Left renal pelvis (tissue), 4 donors: ENCODE measurements around the gene SNX25. TPM values are rescaled to one million over a fixed set of nuclear protein-coding genes. Genes with fewer than 3 reads are reported as not detected.

Source experiments
- DNase-seq, 4 donors: peaks; one replicate each; pipeline ENCODE4 v3.0.0-alpha.2; 2013; ENCODE audit warnings: low read depth in 4 of 4, low spot score in 3 of 4
- polyA plus RNA-seq, 4 donors: library from polyadenylated mRNA; unstranded; fragments of 120-200 nt; gene quantifications; one replicate each; pipeline ENCODE4 v1.2.1, GENCODE V29; 2013; ENCODE audit not compliant: insufficient read length in 4 of 4

SNX25 gene
- polyA plus RNA-seq, 4 donors, result 15.4 to 25.5 (median 24.3) TPM

GRCh38 chr4:185363251-185363650 lies 153.9 kb downstream of the SNX25 start:
- DNase-seq, result no peak

DNA sequence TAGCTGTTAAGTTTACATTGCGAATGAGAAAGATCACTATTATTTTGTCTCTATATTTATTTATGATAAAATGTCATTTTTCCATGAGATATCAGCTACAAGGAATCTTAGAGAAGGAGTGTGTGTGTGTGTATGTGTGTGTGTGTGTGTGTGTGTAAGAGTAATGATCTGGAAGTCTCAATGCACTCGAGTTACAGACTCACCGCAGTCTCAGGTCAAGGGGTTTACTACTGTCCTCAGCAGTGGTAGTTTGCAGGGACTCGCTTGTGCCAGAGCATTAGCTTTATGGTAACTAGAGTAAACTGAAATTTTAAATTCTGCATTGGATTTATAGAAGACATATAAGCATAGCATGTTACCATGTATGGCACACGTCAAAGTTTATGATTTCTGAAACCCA lies 155.5 kb downstream of the SNX25 start:
- peak in 2 of 4 donors; percentile 36 to 42 for DNase-seq

GRCh38 chr4:185369731-185370130 lies 160.3 kb downstream of the SNX25 start:
- DNase-seq, result no peak

- no peak for DNase-seq
These were observed 161.0 kb downstream of the SNX25 start for GRCh38 chr4:185370268-185370949.

- DNase-seq, result no peak
These were observed 162.3 kb downstream of the SNX25 start for GRCh38 chr4:185371702-185372101.

DNA sequence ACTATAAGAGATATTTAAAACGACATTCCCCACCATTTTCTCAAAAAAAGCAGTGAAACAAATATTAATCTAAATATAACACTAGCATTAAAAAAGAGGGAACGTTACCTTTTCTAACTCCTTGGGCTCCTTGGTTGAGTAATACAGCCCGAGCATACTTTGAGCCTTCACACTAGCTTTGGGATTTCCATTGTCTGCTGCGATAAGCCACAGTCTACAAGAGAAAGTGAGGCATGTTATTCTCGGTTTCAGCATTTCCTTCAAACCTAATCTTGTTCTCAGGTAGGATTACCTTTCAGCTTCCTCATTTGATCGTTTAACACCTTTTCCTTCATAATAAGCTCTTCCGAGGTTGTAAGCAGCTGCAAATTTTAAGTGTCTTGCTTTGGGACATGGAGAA lies 164.6 kb downstream of the SNX25 start:
- no peak for DNase-seq

- no peak for DNase-seq
These were observed 165.2 kb downstream of the SNX25 start for GRCh38 chr4:185374573-185374972.

DNA sequence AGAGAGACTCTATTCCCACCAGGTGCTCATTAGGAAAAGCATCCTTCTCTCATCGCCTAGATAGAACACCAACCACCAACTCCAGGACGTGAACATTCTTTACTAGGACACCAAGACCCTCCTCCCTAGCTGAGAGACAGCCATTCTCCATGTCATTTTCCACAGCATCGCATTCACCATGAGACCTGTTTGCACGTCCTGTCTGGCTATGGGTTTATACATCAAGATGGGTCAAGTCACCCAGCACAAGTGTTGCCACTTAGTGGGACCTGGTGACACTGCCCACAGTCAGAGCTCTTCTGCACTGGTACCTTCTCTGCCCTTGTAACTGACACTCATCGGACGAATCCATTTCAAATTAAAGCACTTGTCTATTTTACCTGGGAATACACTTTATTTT lies 168.9 kb downstream of the SNX25 start:
- no peak for DNase-seq

GRCh38 chr4:185379326-185380295 lies 170.2 kb downstream of the SNX25 start:
- no peak for DNase-seq

DNA sequence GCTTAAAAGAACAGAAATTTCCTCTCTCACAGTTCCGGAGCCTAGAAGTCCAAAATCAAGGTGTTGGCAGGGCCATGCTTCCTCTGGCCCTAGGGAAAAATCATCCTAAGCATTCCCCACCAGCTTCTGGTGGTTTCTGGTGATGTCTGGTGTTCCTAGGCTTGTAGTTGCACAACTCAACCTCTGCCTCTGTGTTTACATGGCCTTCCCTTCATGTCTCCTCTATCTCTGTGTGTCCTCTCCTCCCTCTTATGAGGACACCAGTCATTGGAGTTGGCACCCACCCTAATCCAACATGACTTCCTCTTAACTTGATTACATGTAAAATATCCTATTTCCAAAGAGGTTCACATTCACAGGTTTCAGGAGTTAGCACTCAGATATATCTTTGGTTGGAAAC lies 170.9 kb downstream of the SNX25 start:
- DNase-seq, result no peak

- no peak for DNase-seq
These were observed 172.1 kb downstream of the SNX25 start for GRCh38 chr4:185381288-185382196.

- no peak for DNase-seq
These were observed 173.4 kb downstream of the SNX25 start for GRCh38 chr4:185382754-185383153.

- DNase-seq, result no peak
These were observed 174.1 kb downstream of the SNX25 start for GRCh38 chr4:185383451-185383850.

DNA sequence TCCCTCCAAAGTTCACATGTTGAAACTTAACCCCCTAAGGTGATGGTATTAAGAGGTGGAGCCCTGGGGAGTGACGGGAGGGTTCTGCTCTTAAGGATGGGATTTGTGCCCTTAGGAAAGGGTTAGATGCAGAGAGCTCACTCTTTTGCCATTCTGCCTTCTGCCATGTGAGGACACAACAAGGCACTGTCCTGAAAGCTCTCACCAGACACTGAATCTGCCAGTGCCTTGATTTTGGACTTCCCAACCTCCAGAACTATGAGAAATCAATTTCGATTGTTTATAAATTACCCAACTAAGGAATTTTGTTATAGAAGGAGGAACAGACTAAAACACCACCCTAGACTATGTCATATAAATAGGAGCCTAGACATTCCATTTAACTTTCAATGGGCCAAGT lies 174.7 kb downstream of the SNX25 start:
- DNase-seq, result no peak

DNA sequence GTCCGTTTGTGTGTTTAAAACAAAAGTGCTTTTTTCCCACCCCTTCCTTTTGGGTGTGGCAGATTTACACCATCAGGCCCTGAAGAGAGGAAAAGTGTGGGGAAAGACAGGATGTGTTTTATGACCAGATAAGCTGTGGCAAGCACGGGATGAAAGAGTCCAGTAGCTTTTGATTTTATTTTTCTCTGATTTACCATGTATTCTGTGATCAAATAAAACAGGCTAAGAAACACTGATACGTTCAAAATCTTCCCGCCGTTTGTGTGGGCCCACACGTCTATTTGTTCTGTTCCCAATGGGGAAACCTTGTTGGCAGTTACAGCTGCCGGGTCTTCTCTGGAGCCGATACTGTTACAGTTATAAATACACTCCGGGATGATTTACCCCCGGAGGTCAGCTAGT lies 175.5 kb downstream of the SNX25 start:
- DNase-seq, result peak in 1 of 4 donors; percentile 42

DNA sequence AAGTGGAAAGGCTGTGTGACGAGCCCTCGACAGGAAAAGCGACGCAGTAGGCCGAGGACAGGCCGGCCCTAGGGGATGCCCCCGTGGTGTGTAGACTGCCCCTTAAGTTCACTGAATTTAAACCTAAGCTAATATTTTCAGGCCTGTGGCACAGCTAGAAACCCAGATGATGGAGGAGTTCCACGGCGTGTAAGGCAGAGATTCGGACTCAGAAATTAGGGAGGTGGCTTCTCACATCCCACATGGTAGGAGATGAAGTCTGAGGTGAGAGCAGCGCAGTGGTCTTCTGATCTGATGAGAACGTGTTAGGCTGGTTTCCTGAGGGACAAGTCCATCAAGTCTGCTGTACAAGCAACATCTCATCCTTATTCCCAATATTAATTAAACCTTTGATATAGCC lies 178.6 kb downstream of the SNX25 start:
- DNase-seq, result no peak

- DNase-seq, result no peak
These were observed 181.5 kb downstream of the SNX25 start for GRCh38 chr4:185390941-185391340.

DNA sequence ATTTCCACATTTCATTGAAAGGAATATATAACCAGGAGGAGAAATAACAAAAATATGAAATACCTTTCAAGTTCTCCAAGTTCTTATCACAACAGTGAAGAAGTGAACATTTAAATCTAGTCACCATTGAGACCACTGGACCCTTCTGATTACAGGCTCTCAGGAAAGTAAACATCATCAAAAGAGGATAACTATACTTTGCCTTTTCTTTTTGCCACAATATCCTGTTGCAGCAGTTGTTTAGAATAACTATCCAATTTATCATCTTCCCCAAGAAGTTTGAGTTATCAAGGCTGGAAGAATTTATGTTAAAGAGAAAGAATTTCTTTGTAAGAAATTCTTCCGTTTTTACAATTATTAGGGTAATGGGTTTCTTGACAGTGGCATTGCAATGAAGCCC lies 182.8 kb downstream of the SNX25 start:
- DNase-seq, result no peak

- no peak for DNase-seq
These were observed 185.3 kb downstream of the SNX25 start for GRCh38 chr4:185394568-185395237.

- DNase-seq, result peak in 2 of 4 donors; percentile 75 to 82
These were observed 186.0 kb downstream of the SNX25 start, which contains the start of gene LRP2BP for GRCh38 chr4:185395238-185395955. TSS of gene LRP2BP (minus strand) at chr4:185395924. CDS start at chr4:185378186, 17,738 bp downstream.
